ENCODE measurements around the gene C16orf74. TPM values are rescaled to one million over a fixed set of nuclear protein-coding genes. Genes with fewer than 3 reads are reported as not detected.

C16orf74 gene
- total RNA-seq, 6 experiments from 2014 or later, result 13.4 to 18.6 (median 15.7) TPM

- no peak for DNase-seq
- Mint-ChIP-seq H3K4me3 (no peak overlapping the region; the same call in 1 of the 2 replicates), H3K9me3 (no peaks in the 10 kb centered on the region), H3K27ac (peak overlapping the region; percentile 99), H3K36me3 (ENCODE audit: low read depth) (no peaks in the 10 kb centered on the region), H3K4me1 (ENCODE audit: low read depth) (peaks cover 32% of the 10 kb centered on the region), H3K27me3 (ENCODE audit: insufficient read depth) (no peaks in the 10 kb centered on the region; the same call in none of the 2 replicates)
- no peak for TF ChIP-seq CTCF (IDR thresholded peaks at IDR 0.05)
These were observed 17.3 kb upstream of the C16orf74 start for GRCh38 chr16:85768199-85768598.

DNA sequence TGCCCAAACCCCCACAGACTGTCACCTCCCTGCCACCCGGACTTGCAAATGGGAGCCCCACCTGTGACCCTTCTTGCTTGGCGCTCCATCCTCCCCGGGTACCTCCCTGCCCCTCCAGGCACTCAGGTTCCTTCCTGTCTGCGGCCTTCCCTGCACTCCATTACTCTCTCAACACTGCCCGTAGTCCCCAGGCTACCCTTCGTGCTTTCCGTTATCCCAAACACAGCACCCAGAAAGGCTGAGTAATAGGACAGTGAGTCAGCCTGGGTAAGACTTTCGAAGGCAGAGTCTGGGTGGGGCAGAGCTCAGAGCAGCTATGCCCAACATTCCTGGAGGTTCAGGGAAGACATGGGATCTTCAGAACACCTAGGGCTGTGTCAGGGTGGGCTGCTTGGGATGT, 16.6 kb upstream of the C16orf74 start:
- H3K4me3 Mint-ChIP-seq, result peak overlapping the region; percentile 71
- peaks cover 32% of the 10 kb centered on the region for H3K4me1 Mint-ChIP-seq (ENCODE audit: low read depth)

GRCh38 chr16:85765767-85766166, 14.9 kb upstream of the C16orf74 start:
- H3K4me3 Mint-ChIP-seq, result no peak overlapping the region
- no peaks in the 10 kb centered on the region for H3K36me3 Mint-ChIP-seq (ENCODE audit: low read depth)
- no peak for DNase-seq
- peak overlapping the region; percentile 64 for H3K27ac Mint-ChIP-seq
- no peaks in the 10 kb centered on the region for H3K9me3 Mint-ChIP-seq
- H3K27me3 Mint-ChIP-seq (ENCODE audit: insufficient read depth), result no peaks in the 10 kb centered on the region; the same call in none of the 2 replicates
- H3K4me1 Mint-ChIP-seq (ENCODE audit: low read depth), result peaks cover 32% of the 10 kb centered on the region
- TF ChIP-seq CTCF (IDR thresholded peaks at IDR 0.05), result no peak

More for the DNA sequence above, 16.6 kb upstream of the C16orf74 start:
- no peaks in the 10 kb centered on the region; the same call in none of the 2 replicates for H3K27me3 Mint-ChIP-seq (ENCODE audit: insufficient read depth)
- H3K9me3 Mint-ChIP-seq, result no peaks in the 10 kb centered on the region
- peak; percentile 93 for DNase-seq
- peak overlapping the region; percentile 99 for H3K27ac Mint-ChIP-seq
- no peak for TF ChIP-seq CTCF (IDR thresholded peaks at IDR 0.05)
- H3K36me3 Mint-ChIP-seq (ENCODE audit: low read depth), result no peaks in the 10 kb centered on the region

- no peak for DNase-seq
- no peak overlapping the region for H3K4me3 Mint-ChIP-seq
- H3K9me3 Mint-ChIP-seq, result no peaks in the 10 kb centered on the region
- peaks cover 32% of the 10 kb centered on the region for H3K4me1 Mint-ChIP-seq (ENCODE audit: low read depth)
- H3K36me3 Mint-ChIP-seq (ENCODE audit: low read depth), result no peaks in the 10 kb centered on the region
- no peaks in the 10 kb centered on the region; the same call in none of the 2 replicates for H3K27me3 Mint-ChIP-seq (ENCODE audit: insufficient read depth)
- no peak overlapping the region for H3K27ac Mint-ChIP-seq
- TF ChIP-seq CTCF (IDR thresholded peaks at IDR 0.05), result no peak
These were observed 14.3 kb upstream of the C16orf74 start for GRCh38 chr16:85765211-85765610.

DNA sequence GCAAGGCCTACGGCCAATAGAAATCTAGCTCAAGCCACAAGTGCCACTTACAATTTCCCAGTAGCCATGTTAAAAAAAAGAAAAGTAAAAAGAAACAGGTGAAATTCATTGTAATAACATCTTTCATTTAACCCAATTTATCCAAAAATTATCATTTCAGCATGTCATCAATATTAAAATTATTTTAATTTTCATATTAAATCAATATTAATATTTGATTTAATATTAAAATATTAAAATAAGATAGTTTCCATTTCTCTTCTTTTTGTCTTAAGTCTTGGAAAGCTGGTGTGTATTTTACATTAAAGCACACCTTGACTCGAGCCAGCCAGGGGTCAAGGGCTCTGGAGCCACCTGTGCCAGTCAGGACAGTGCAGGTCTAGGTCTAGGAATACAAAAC, 12.7 kb upstream of the C16orf74 start:
- peaks cover 31% of the 10 kb centered on the region for H3K4me1 Mint-ChIP-seq (ENCODE audit: low read depth)
- no peak for DNase-seq
- no peak overlapping the region for H3K27ac Mint-ChIP-seq
- H3K36me3 Mint-ChIP-seq (ENCODE audit: low read depth), result no peaks in the 10 kb centered on the region
- peaks cover 2% of the 10 kb centered on the region for H3K27me3 Mint-ChIP-seq (ENCODE audit: insufficient read depth)
- TF ChIP-seq CTCF (IDR thresholded peaks at IDR 0.05), result no peak
- no peak overlapping the region for H3K4me3 Mint-ChIP-seq
- no peaks in the 10 kb centered on the region for H3K9me3 Mint-ChIP-seq

- peaks cover 27% of the 10 kb centered on the region for H3K4me1 Mint-ChIP-seq (ENCODE audit: low read depth)
These were observed 12.1 kb upstream of the C16orf74 start for GRCh38 chr16:85762970-85763369.

More at GRCh38 chr16:85762970-85763369, 12.1 kb upstream of the C16orf74 start:
- no peak for DNase-seq
- TF ChIP-seq CTCF (IDR thresholded peaks at IDR 0.05), result no peak
- no peaks in the 10 kb centered on the region for H3K36me3 Mint-ChIP-seq (ENCODE audit: low read depth)
- H3K4me3 Mint-ChIP-seq, result no peak overlapping the region
- H3K27ac Mint-ChIP-seq, result no peak overlapping the region
- peaks cover 2% of the 10 kb centered on the region for H3K27me3 Mint-ChIP-seq (ENCODE audit: insufficient read depth)
- H3K9me3 Mint-ChIP-seq, result no peaks in the 10 kb centered on the region

Data from HFFc6 (cell line).